Neural progenitor cell (in vitro differentiated cells): Measurements from ENCODE around the gene MACROH2A1. TPM values are rescaled to one million over a fixed set of nuclear protein-coding genes. Genes with fewer than 3 reads are reported as not detected.
A peak's percentile ranks its signal among the peaks of the same experiment; 100 is the strongest.

Experiments used
- DNase-seq: peaks from one replicate; pipeline ENCODE4 v3.0.0-alpha.2; 2016; ENCODE audit warnings: low spot score
- H2AFZ ChIP-seq: fragments of 200-600 bp; sonication (generic); replicated peaks from 2 replicates; pipeline ENCODE4 v1.6.1; 2016; ENCODE audit warnings: antibody characterized with exemption
- H3F3A ChIP-seq: fragments of 200-600 bp; sonication (generic); 2 replicates; pipeline ENCODE4 v1.6.1; 2016; ENCODE audit warnings: antibody characterized with exemption, low read depth
- H3K27ac ChIP-seq: fragments of 200-600 bp; sonication (generic); 2 replicates; pipeline ENCODE4 v1.5.1; 2016; ENCODE audit warnings: mild to moderate bottlenecking
- H3K27me3 ChIP-seq: fragments of 200-600 bp; sonication (generic); 2 replicates; pipeline ENCODE4 v1.6.1; 2016; ENCODE audit warnings: mild to moderate bottlenecking, moderate library complexity
- H3K36me3 ChIP-seq: fragments of 200-600 bp; sonication (generic); 2 replicates; pipeline ENCODE4 v1.5.1; 2016
- H3K4me1 ChIP-seq: fragments of 200-600 bp; sonication (generic); 2 replicates; pipeline ENCODE4 v1.6.1; 2016; ENCODE audit warnings: mixed run types
- H3K4me2 ChIP-seq: fragments of 200-600 bp; sonication (generic); 2 replicates; pipeline ENCODE4 v1.6.1; 2016
- H3K4me3 ChIP-seq: fragments of 200-600 bp; sonication (generic); 2 replicates; pipeline ENCODE4 v1.5.1; 2016
- H3K79me2 ChIP-seq: fragments of 200-600 bp; sonication (generic); 2 replicates; pipeline ENCODE4 v1.6.1; 2016; ENCODE audit warnings: low read depth
- H3K9ac ChIP-seq: fragments of 200-600 bp; sonication (generic); 2 replicates; pipeline ENCODE4 v1.6.1; 2016
- H3K9me3 ChIP-seq: fragments of 200-600 bp; sonication (generic); 2 replicates; pipeline ENCODE4 v1.5.1; 2016; ENCODE audit warnings: low read depth
- H4K20me1 ChIP-seq: fragments of 200-600 bp; sonication (generic); 2 replicates; pipeline ENCODE4 v1.6.1; 2016; ENCODE audit warnings: low read depth
- H3K27ac Mint-ChIP-seq: 3 replicates; pipeline ENCODE4 v1.8.0; 2021; ENCODE audit warnings: mixed read lengths
- H3K27me3 Mint-ChIP-seq: 2 replicates; pipeline ENCODE4 v1.8.0; 2022; ENCODE audit warnings: low read depth, mild to moderate bottlenecking, inconsistent platforms, moderate library complexity, mixed read lengths; ENCODE audit not compliant: insufficient read depth
- H3K36me3 Mint-ChIP-seq: 3 replicates; pipeline ENCODE4 v1.8.0; 2021; ENCODE audit warnings: mixed read lengths
- H3K4me1 Mint-ChIP-seq: 3 replicates; pipeline ENCODE4 v1.8.0; 2021; ENCODE audit warnings: mixed read lengths
- H3K4me3 Mint-ChIP-seq: 3 replicates; pipeline ENCODE4 v1.8.0; 2021; ENCODE audit warnings: mild to moderate bottlenecking, moderate library complexity, mixed read lengths
- H3K9me3 Mint-ChIP-seq: 3 replicates; pipeline ENCODE4 v1.8.0; 2020; ENCODE audit warnings: mixed read lengths
- EZH2 ChIP-seq: fragments of 200-600 bp; sonication (generic); IDR thresholded peaks from 2 replicates; pipeline ENCODE4 v1.6.1; 2017; ENCODE audit warnings: antibody characterized with exemption, mild to moderate bottlenecking, moderate library complexity
- EZH2phosphoT487 ChIP-seq: fragments of 200-600 bp; sonication (generic); IDR thresholded peaks from 2 replicates; pipeline ENCODE4 v1.6.1; 2017; ENCODE audit warnings: antibody characterized with exemption
- total RNA-seq: library from RNA; depleted of rRNA; stranded (reverse); fragments of >200 nt; gene quantifications from 2 replicates; pipeline ENCODE4 v1.2.3, GENCODE V29; 2015; ENCODE audit warnings: low replicate concordance
- TF ChIP-seq, protein P1 (sequence below): fragments of 200-600 bp; sonication (generic); IDR thresholded peaks from 2 replicates; pipeline ENCODE4 v1.5.1; 2017; ENCODE audit warnings: antibody characterized with exemption, mild to moderate bottlenecking

Gene MACROH2A1
- total RNA-seq, 1 donor from 2014 or later, result 179 TPM

GRCh38 chr5:135428586-135428985 lies 29.6 kb upstream of the MACROH2A1 start:
- Histone ChIP-seq H3K27me3 (no peaks in the 10 kb centered on the region), H2AFZ (no peak overlapping the region), H4K20me1 (no peaks in the 10 kb centered on the region), H3K9me3 (peaks cover 4% of the 10 kb centered on the region), H3K4me2 (no peak overlapping the region), H3K79me2 (no peaks in the 10 kb centered on the region), H3K9ac (no peak overlapping the region), H3K27ac (no peak overlapping the region), H3F3A (no peaks in the 10 kb centered on the region), H3K4me3 (no peak overlapping the region), H3K36me3 (no peaks in the 10 kb centered on the region), H3K4me1 (peaks cover 8% of the 10 kb centered on the region)
- peaks cover 10% of the 10 kb centered on the region for H3K9me3 Mint-ChIP-seq
- peaks cover 1% of the 10 kb centered on the region for H3K4me1 Mint-ChIP-seq
- H3K36me3 Mint-ChIP-seq, result peaks cover 2% of the 10 kb centered on the region
- TF ChIP-seq, protein P1, sequence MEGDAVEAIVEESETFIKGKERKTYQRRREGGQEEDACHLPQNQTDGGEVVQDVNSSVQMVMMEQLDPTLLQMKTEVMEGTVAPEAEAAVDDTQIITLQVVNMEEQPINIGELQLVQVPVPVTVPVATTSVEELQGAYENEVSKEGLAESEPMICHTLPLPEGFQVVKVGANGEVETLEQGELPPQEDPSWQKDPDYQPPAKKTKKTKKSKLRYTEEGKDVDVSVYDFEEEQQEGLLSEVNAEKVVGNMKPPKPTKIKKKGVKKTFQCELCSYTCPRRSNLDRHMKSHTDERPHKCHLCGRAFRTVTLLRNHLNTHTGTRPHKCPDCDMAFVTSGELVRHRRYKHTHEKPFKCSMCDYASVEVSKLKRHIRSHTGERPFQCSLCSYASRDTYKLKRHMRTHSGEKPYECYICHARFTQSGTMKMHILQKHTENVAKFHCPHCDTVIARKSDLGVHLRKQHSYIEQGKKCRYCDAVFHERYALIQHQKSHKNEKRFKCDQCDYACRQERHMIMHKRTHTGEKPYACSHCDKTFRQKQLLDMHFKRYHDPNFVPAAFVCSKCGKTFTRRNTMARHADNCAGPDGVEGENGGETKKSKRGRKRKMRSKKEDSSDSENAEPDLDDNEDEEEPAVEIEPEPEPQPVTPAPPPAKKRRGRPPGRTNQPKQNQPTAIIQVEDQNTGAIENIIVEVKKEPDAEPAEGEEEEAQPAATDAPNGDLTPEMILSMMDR, result no peak
- no peak overlapping the region for H3K27ac Mint-ChIP-seq
- peaks cover 6% of the 10 kb centered on the region for H3K27me3 Mint-ChIP-seq
- H3K4me3 Mint-ChIP-seq, result peak overlapping the region; percentile 15
- DNase-seq, result no peak

GRCh38 chr5:135426102-135427082 lies 27.4 kb upstream of the MACROH2A1 start:
- peaks cover 4% of the 10 kb centered on the region for H3K9me3 ChIP-seq
- Mint-ChIP-seq H3K27ac (no peak overlapping the region), H3K36me3 (peaks cover 2% of the 10 kb centered on the region), H3K4me1 (no peaks in the 10 kb centered on the region), H3K9me3 (peaks cover 10% of the 10 kb centered on the region), H3K4me3 (no peak overlapping the region), H3K27me3 (peaks cover 6% of the 10 kb centered on the region)
- H3K4me2 ChIP-seq, result no peak overlapping the region
- no peaks in the 10 kb centered on the region for H4K20me1 ChIP-seq
- TF ChIP-seq EZH2phosphoT487 (no peak), EZH2 (no peak)
- TF ChIP-seq, protein P1, result peak; percentile 78
- no peaks in the 10 kb centered on the region for H3K36me3 ChIP-seq
- no peaks in the 10 kb centered on the region for H3F3A ChIP-seq
- peak; percentile 58 for DNase-seq
- H2AFZ ChIP-seq, result no peak overlapping the region
- H3K4me1 ChIP-seq, result peaks cover 8% of the 10 kb centered on the region
- no peak overlapping the region for H3K4me3 ChIP-seq
- no peaks in the 10 kb centered on the region for H3K79me2 ChIP-seq
- no peak overlapping the region for H3K9ac ChIP-seq
- H3K27ac ChIP-seq, result no peak overlapping the region
- peaks cover 5% of the 10 kb centered on the region for H3K27me3 ChIP-seq

- H3K27me3 Mint-ChIP-seq, result peaks cover 6% of the 10 kb centered on the region
- no peak overlapping the region for H2AFZ ChIP-seq
- DNase-seq, result no peak
- peaks cover 8% of the 10 kb centered on the region for H3K4me1 ChIP-seq
- H3K27ac Mint-ChIP-seq, result no peak overlapping the region
- no peaks in the 10 kb centered on the region for H3K79me2 ChIP-seq
- peaks cover 10% of the 10 kb centered on the region for H3K9me3 Mint-ChIP-seq
- TF ChIP-seq EZH2 (no peak), EZH2phosphoT487 (no peak)
- TF ChIP-seq, protein P1, result no peak
- no peak overlapping the region for H3K27ac ChIP-seq
- H3K9ac ChIP-seq, result no peak overlapping the region
- H3K4me3 Mint-ChIP-seq, result no peak overlapping the region
- H3F3A ChIP-seq, result no peaks in the 10 kb centered on the region
- peaks cover 4% of the 10 kb centered on the region for H3K9me3 ChIP-seq
- H3K4me3 ChIP-seq, result no peak overlapping the region
- no peaks in the 10 kb centered on the region for H3K36me3 ChIP-seq
- H4K20me1 ChIP-seq, result no peaks in the 10 kb centered on the region
- peaks cover 12% of the 10 kb centered on the region for H3K27me3 ChIP-seq
- H3K36me3 Mint-ChIP-seq, result peaks cover 2% of the 10 kb centered on the region
- no peaks in the 10 kb centered on the region for H3K4me1 Mint-ChIP-seq
- no peak overlapping the region for H3K4me2 ChIP-seq
Observed at GRCh38 chr5:135425641-135426040, 26.6 kb upstream of the MACROH2A1 start.
